Measurements from ENCODE around the gene C1orf159. TPM values are rescaled to one million over a fixed set of nuclear protein-coding genes. Genes with fewer than 3 reads are reported as not detected.

The C1orf159 gene
- total and polyA plus RNA-seq, 10 of the 15 experiments (the other 5 are each of a cell fraction or from before 2014, with no cell fraction given) = 0.11 to 23.4 (median 8.0) TPM

- TF ChIP-seq CEBPB (IDR thresholded peaks at IDR 0.05; ENCODE audit: borderline replicate concordance in 1 of 2, low read depth in 2 of 2, low read length in 2 of 2) = no peak
Observed at GRCh38 chr1:1080122-1080757, 35.6 kb downstream of the C1orf159 start (continued).

GRCh38 chr1:1079408-1080121 lies 36.3 kb downstream of the C1orf159 start:
- no peaks in the 10 kb centered on the region; a peak in 1 of 4 replicates for H3K27me3 ChIP-seq (replicated peaks in 1 of 2; ENCODE audit: control insufficient read depth in 2 of 2, insufficient read depth in 2 of 2, low read length in 1 of 2)
- H3K9ac ChIP-seq (ENCODE audit: control insufficient read depth, insufficient read depth, low read length) = no peak overlapping the region
- WGBS (ENCODE audit: insufficient coverage, insufficient replicate concordance, low lambda C conversion rate, missing lambda C conversion rate) = 1% methylated on average over 29 of the region's 38 CpGs
- TF ChIP-seq NR2F1 (conservative IDR thresholded peaks at IDR 0.05) (peak; percentile 82), SMARCA5 (IDR thresholded peaks at IDR 0.05) (0 out of 2 replicates have a peak, but pooled peaks have one; percentile 15), ZZZ3 (IDR thresholded peaks at IDR 0.05; ENCODE audit: control insufficient read depth, insufficient read length, low read depth) (no peak), BHLHE40 (IDR thresholded peaks at IDR 0.05; ENCODE audit: borderline replicate concordance in 1 of 2, low read depth in 2 of 2, low read length in 1 of 2) (peak; percentile 89 to 97; a peak in 3 of 4 replicates), ELK1 (IDR thresholded peaks at IDR 0.05; ENCODE audit: low read depth, low read length) (no peak), CEBPZ (IDR thresholded peaks at IDR 0.05; ENCODE audit: low read depth, low read length) (no peak), EGR1 (IDR thresholded peaks at IDR 0.05; ENCODE audit: borderline replicate concordance in 1 of 2, low read depth in 2 of 2, low read length in 2 of 2) (peak in 1 of 2 experiments; percentile 69; a peak in 1 of 3 replicates), PML (IDR thresholded peaks at IDR 0.05; ENCODE audit: low read length) (no peak), MEF2B (IDR thresholded peaks at IDR 0.05; ENCODE audit: partially characterized antibody, poor library complexity, severe bottlenecking) (peak; percentile 43), SRF (IDR thresholded peaks at IDR 0.05; ENCODE audit: low read depth in 2 of 2, low read length in 2 of 2) (no peak), FOXM1 (IDR thresholded peaks at IDR 0.05; ENCODE audit: low read depth, low read length) (no peak), KLF5 (IDR thresholded peaks at IDR 0.05; ENCODE audit: partially characterized antibody) (no peak), HDGF (IDR thresholded peaks at IDR 0.05) (peak; percentile 73; the same call in 1 of the 2 replicates), RAD51 (IDR thresholded peaks at IDR 0.05) (peak; percentile 30), JUND (IDR thresholded peaks at IDR 0.05; ENCODE audit: low read depth, low read length) (no peak), SREBF1 (IDR thresholded peaks at IDR 0.05; ENCODE audit: low read length) (no peak)

More at GRCh38 chr1:1079408-1080121, 36.3 kb downstream of the C1orf159 start:
- Histone ChIP-seq H3K36me3 (ENCODE audit: control insufficient read depth in 2 of 2, insufficient read depth in 2 of 2, low read length in 1 of 2) (no peaks in the 10 kb centered on the region), H3K79me2 (ENCODE audit: control insufficient read depth, insufficient read depth, low read length) (no peaks in the 10 kb centered on the region), H3K4me1 (ENCODE audit: control insufficient read depth, insufficient read depth, low read length) (peaks cover 10% of the 10 kb centered on the region), H3K4me2 (ENCODE audit: control insufficient read depth, insufficient read depth) (peak overlapping the region; percentile 64), H2AFZ (ENCODE audit: control insufficient read depth, low read depth, low read length) (peak overlapping the region; percentile 49), H3K27ac (ENCODE audit: control insufficient read depth, insufficient read depth) (no peak overlapping the region), H3K4me3 (peak overlapping the region; percentile 42; the same call in 1 of the 2 replicates), H4K20me1 (ENCODE audit: control insufficient read depth, insufficient read depth) (no peaks in the 10 kb centered on the region), H3K9me3 (replicated peaks; ENCODE audit: control insufficient read depth, insufficient read depth, low read length) (no peaks in the 10 kb centered on the region)
- FAIRE-seq (no peak), ATAC-seq (peak; percentile 80), DNase-seq (ENCODE audit: low read depth, low spot score) (no peak)
- in situ Hi-C loops (cut with MboI) = no loop called here
- SMC1A ChIA-PET (ENCODE audit: uncharacterized antibody, unreplicated experiment) = no interaction called here
- RAD21 ChIA-PET (ENCODE audit: unreplicated experiment) = interaction anchor here (0.9 kb wide), 1 partner anchor 15 kb away, joined by 4 read pairs; no protein-coding TSS in a partner anchor
- CTCF ChIA-PET = interaction anchor here (1.0 kb wide), 2 partner anchors 43 to 171 kb away, joined by 3 to 4 read pairs; no protein-coding TSS in a partner anchor
- no TSS peak for BruUV-seq (replicated peaks)
- intact Hi-C loops (cut with micrococcal nuclease; ENCODE audit: unreplicated experiment) = no loop called here
- POLR2A ChIA-PET = interaction anchor here (0.6 to 0.9 kb wide), 2 partner anchors 40 to 106 kb away, joined by 3 to 6 read pairs; no protein-coding TSS in a partner anchor

All from GM12878 (cell line).